ENCODE measurements around the gene SCAPER.

The SCAPER gene

GRCh38 chr15:76468722-76469121 lies 436.4 kb downstream of the SCAPER start:
- Histone ChIP-seq H3K79me1 (ENCODE audit: low read depth, low read length) (no peaks in the 10 kb centered on the region), H2BK15ac (ENCODE audit: low read length) (no peak overlapping the region), H4K8ac (ENCODE audit: low read depth, low read length) (no peak overlapping the region), H2BK5ac (ENCODE audit: low read length) (no peak overlapping the region), H2BK12ac (ENCODE audit: low read length) (no peak overlapping the region), H3K4ac (ENCODE audit: low read length) (no peak overlapping the region), H3K4me2 (ENCODE audit: insufficient read depth, low read length, poor library complexity, severe bottlenecking) (no peak overlapping the region), H3K27ac (replicated peaks; ENCODE audit: low read length) (no peak overlapping the region), H3K23ac (ENCODE audit: low read depth, low read length, poor library complexity) (no peak overlapping the region), H3K36me3 (replicated peaks in 1 of 2; ENCODE audit: control insufficient read depth in 2 of 2, insufficient read depth in 2 of 2, low read length in 2 of 2) (peaks cover 0 to 2% of the 10 kb centered on the region in 2 donors), H3K4me3 (ENCODE audit: low read length in 2 of 2) (no peak overlapping the region), H4K91ac (ENCODE audit: low read depth, low read length, poor library complexity) (no peak overlapping the region), H3K14ac (ENCODE audit: low read length) (no peak overlapping the region), H3K4me1 (ENCODE audit: control insufficient read depth in 2 of 2, insufficient read depth in 1 of 2, low read depth in 1 of 2, low read length in 2 of 2) (no peaks in the 10 kb centered on the region), H3K18ac (ENCODE audit: low read length) (no peak overlapping the region), H2AFZ (ENCODE audit: low read length) (no peak overlapping the region), H2AK5ac (ENCODE audit: low read depth, low read length) (no peak overlapping the region), H2BK120ac (ENCODE audit: low read depth, low read length) (no peak overlapping the region), H3K9ac (ENCODE audit: low read depth, low read length, poor library complexity) (no peak overlapping the region), H3K27me3 (ENCODE audit: control insufficient read depth in 3 of 3, insufficient read depth in 3 of 3, low read depth in 1 of 3, low read length in 3 of 3) (no peaks in the 10 kb centered on the region), H3K9me3 (replicated peaks in 1 of 2; ENCODE audit: control insufficient read depth in 2 of 2, insufficient read depth in 1 of 2, low read depth in 1 of 2, low read length in 2 of 2) (peaks cover 5 to 17% of the 10 kb centered on the region in 2 donors)
- no peak for DNase-seq (ENCODE audit: low spot score)
- no CpG with 5 or more reads among the region's 2 CpGs for WGBS, 2 donors (ENCODE audit: extremely low coverage in 2 of 2, insufficient read length in 2 of 2, insufficient replicate concordance in 1 of 2)

GRCh38 chr15:76467136-76467535 lies 438.0 kb downstream of the SCAPER start:
- Histone ChIP-seq H3K4me3 (ENCODE audit: low read length in 2 of 2) (no peak overlapping the region), H2AK5ac (ENCODE audit: low read depth, low read length) (no peak overlapping the region), H3K4me1 (ENCODE audit: control insufficient read depth in 2 of 2, insufficient read depth in 1 of 2, low read depth in 1 of 2, low read length in 2 of 2) (no peaks in the 10 kb centered on the region), H3K23ac (ENCODE audit: low read depth, low read length, poor library complexity) (no peak overlapping the region), H3K36me3 (replicated peaks in 1 of 2; ENCODE audit: control insufficient read depth in 2 of 2, insufficient read depth in 2 of 2, low read length in 2 of 2) (peaks cover 0 to 2% of the 10 kb centered on the region in 2 donors), H3K9me3 (replicated peaks in 1 of 2; ENCODE audit: control insufficient read depth in 2 of 2, insufficient read depth in 1 of 2, low read depth in 1 of 2, low read length in 2 of 2) (peaks cover 5 to 17% of the 10 kb centered on the region in 2 donors), H2BK15ac (ENCODE audit: low read length) (no peak overlapping the region), H4K91ac (ENCODE audit: low read depth, low read length, poor library complexity) (no peak overlapping the region), H3K14ac (ENCODE audit: low read length) (no peak overlapping the region), H2BK120ac (ENCODE audit: low read depth, low read length) (no peak overlapping the region), H2AFZ (ENCODE audit: low read length) (no peak overlapping the region), H2BK12ac (ENCODE audit: low read length) (no peak overlapping the region), H4K8ac (ENCODE audit: low read depth, low read length) (no peak overlapping the region), H3K4me2 (ENCODE audit: insufficient read depth, low read length, poor library complexity, severe bottlenecking) (no peak overlapping the region), H3K79me1 (ENCODE audit: low read depth, low read length) (no peaks in the 10 kb centered on the region), H3K4ac (ENCODE audit: low read length) (no peak overlapping the region), H3K27ac (replicated peaks; ENCODE audit: low read length) (no peak overlapping the region), H2BK5ac (ENCODE audit: low read length) (no peak overlapping the region), H3K27me3 (ENCODE audit: control insufficient read depth in 3 of 3, insufficient read depth in 3 of 3, low read depth in 1 of 3, low read length in 3 of 3) (no peaks in the 10 kb centered on the region), H3K9ac (ENCODE audit: low read depth, low read length, poor library complexity) (no peak overlapping the region), H3K18ac (ENCODE audit: low read length) (no peak overlapping the region)
- WGBS, 2 donors (ENCODE audit: extremely low coverage in 2 of 2, insufficient read length in 2 of 2, insufficient replicate concordance in 1 of 2) = no CpG with 5 or more reads among the region's 1 CpG
- no peak for DNase-seq (ENCODE audit: low spot score)

- H4K8ac ChIP-seq (ENCODE audit: low read depth, low read length) = no peak overlapping the region
- no peak overlapping the region for H3K4me2 ChIP-seq (ENCODE audit: insufficient read depth, low read length, poor library complexity, severe bottlenecking)
- H2AK5ac ChIP-seq (ENCODE audit: low read depth, low read length) = no peak overlapping the region
- no peak overlapping the region for H2BK15ac ChIP-seq (ENCODE audit: low read length)
- WGBS, 2 donors (ENCODE audit: extremely low coverage in 2 of 2, insufficient read length in 2 of 2, insufficient replicate concordance in 1 of 2) = no CpG with 5 or more reads among the region's 1 CpG
- H3K9ac ChIP-seq (ENCODE audit: low read depth, low read length, poor library complexity) = no peak overlapping the region
- H3K23ac ChIP-seq (ENCODE audit: low read depth, low read length, poor library complexity) = no peak overlapping the region
- no peaks in the 10 kb centered on the region for H3K79me1 ChIP-seq (ENCODE audit: low read depth, low read length)
- H3K4me1 ChIP-seq (ENCODE audit: control insufficient read depth in 2 of 2, insufficient read depth in 1 of 2, low read depth in 1 of 2, low read length in 2 of 2) = no peaks in the 10 kb centered on the region
- no peak overlapping the region for H3K27ac ChIP-seq (replicated peaks; ENCODE audit: low read length)
- no peak overlapping the region for H3K14ac ChIP-seq (ENCODE audit: low read length)
- no peak overlapping the region for H3K18ac ChIP-seq (ENCODE audit: low read length)
- H2BK12ac ChIP-seq (ENCODE audit: low read length) = no peak overlapping the region
- H2BK120ac ChIP-seq (ENCODE audit: low read depth, low read length) = no peak overlapping the region
- H3K36me3 ChIP-seq (replicated peaks in 1 of 2; ENCODE audit: control insufficient read depth in 2 of 2, insufficient read depth in 2 of 2, low read length in 2 of 2) = peaks cover 0 to 2% of the 10 kb centered on the region in 2 donors
- no peak overlapping the region for H3K4ac ChIP-seq (ENCODE audit: low read length)
- DNase-seq (ENCODE audit: low spot score) = no peak
- no peaks in the 10 kb centered on the region for H3K27me3 ChIP-seq (ENCODE audit: control insufficient read depth in 3 of 3, insufficient read depth in 3 of 3, low read depth in 1 of 3, low read length in 3 of 3)
- no peak overlapping the region for H2AFZ ChIP-seq (ENCODE audit: low read length)
- H3K4me3 ChIP-seq (ENCODE audit: low read length in 2 of 2) = no peak overlapping the region
- no peak overlapping the region for H2BK5ac ChIP-seq (ENCODE audit: low read length)
- no peak overlapping the region for H4K91ac ChIP-seq (ENCODE audit: low read depth, low read length, poor library complexity)
- H3K9me3 ChIP-seq (replicated peaks in 1 of 2; ENCODE audit: control insufficient read depth in 2 of 2, insufficient read depth in 1 of 2, low read depth in 1 of 2, low read length in 2 of 2) = peaks cover 5 to 17% of the 10 kb centered on the region in 2 donors
These were observed 439.4 kb downstream of the SCAPER start for GRCh38 chr15:76465728-76466127.

GRCh38 chr15:76464247-76464646 lies 440.9 kb downstream of the SCAPER start:
- no CpG with 5 or more reads among the region's 2 CpGs for WGBS, 2 donors (ENCODE audit: extremely low coverage in 2 of 2, insufficient read length in 2 of 2, insufficient replicate concordance in 1 of 2)
- H3K23ac ChIP-seq (ENCODE audit: low read depth, low read length, poor library complexity) = no peak overlapping the region

More at GRCh38 chr15:76464247-76464646, 440.9 kb downstream of the SCAPER start:
- no peak overlapping the region for H4K8ac ChIP-seq (ENCODE audit: low read depth, low read length)
- H2AK5ac ChIP-seq (ENCODE audit: low read depth, low read length) = no peak overlapping the region
- no peaks in the 10 kb centered on the region for H3K4me1 ChIP-seq (ENCODE audit: control insufficient read depth in 2 of 2, insufficient read depth in 1 of 2, low read depth in 1 of 2, low read length in 2 of 2)
- H2BK120ac ChIP-seq (ENCODE audit: low read depth, low read length) = no peak overlapping the region
- no peak overlapping the region for H4K91ac ChIP-seq (ENCODE audit: low read depth, low read length, poor library complexity)
- no peaks in the 10 kb centered on the region for H3K27me3 ChIP-seq (ENCODE audit: control insufficient read depth in 3 of 3, insufficient read depth in 3 of 3, low read depth in 1 of 3, low read length in 3 of 3)
- H2BK12ac ChIP-seq (ENCODE audit: low read length) = no peak overlapping the region
- H3K9me3 ChIP-seq (replicated peaks in 1 of 2; ENCODE audit: control insufficient read depth in 2 of 2, insufficient read depth in 1 of 2, low read depth in 1 of 2, low read length in 2 of 2) = peaks cover 5 to 17% of the 10 kb centered on the region in 2 donors
- no peak overlapping the region for H2BK15ac ChIP-seq (ENCODE audit: low read length)
- no peak overlapping the region for H3K4me3 ChIP-seq (ENCODE audit: low read length in 2 of 2)
- no peak for DNase-seq (ENCODE audit: low spot score)
- H3K4ac ChIP-seq (ENCODE audit: low read length) = no peak overlapping the region
- H3K36me3 ChIP-seq (replicated peaks in 1 of 2; ENCODE audit: control insufficient read depth in 2 of 2, insufficient read depth in 2 of 2, low read length in 2 of 2) = no peaks in the 10 kb centered on the region
- H2BK5ac ChIP-seq (ENCODE audit: low read length) = no peak overlapping the region
- no peak overlapping the region for H3K27ac ChIP-seq (replicated peaks; ENCODE audit: low read length)
- H3K14ac ChIP-seq (ENCODE audit: low read length) = no peak overlapping the region
- H2AFZ ChIP-seq (ENCODE audit: low read length) = no peak overlapping the region
- no peak overlapping the region for H3K9ac ChIP-seq (ENCODE audit: low read depth, low read length, poor library complexity)
- H3K4me2 ChIP-seq (ENCODE audit: insufficient read depth, low read length, poor library complexity, severe bottlenecking) = no peak overlapping the region
- no peaks in the 10 kb centered on the region for H3K79me1 ChIP-seq (ENCODE audit: low read depth, low read length)
- no peak overlapping the region for H3K18ac ChIP-seq (ENCODE audit: low read length)

Measured in neuronal stem cell (in vitro differentiated cells).